ENCODE measurements around the gene WDR1.

Gene WDR1

DNA sequence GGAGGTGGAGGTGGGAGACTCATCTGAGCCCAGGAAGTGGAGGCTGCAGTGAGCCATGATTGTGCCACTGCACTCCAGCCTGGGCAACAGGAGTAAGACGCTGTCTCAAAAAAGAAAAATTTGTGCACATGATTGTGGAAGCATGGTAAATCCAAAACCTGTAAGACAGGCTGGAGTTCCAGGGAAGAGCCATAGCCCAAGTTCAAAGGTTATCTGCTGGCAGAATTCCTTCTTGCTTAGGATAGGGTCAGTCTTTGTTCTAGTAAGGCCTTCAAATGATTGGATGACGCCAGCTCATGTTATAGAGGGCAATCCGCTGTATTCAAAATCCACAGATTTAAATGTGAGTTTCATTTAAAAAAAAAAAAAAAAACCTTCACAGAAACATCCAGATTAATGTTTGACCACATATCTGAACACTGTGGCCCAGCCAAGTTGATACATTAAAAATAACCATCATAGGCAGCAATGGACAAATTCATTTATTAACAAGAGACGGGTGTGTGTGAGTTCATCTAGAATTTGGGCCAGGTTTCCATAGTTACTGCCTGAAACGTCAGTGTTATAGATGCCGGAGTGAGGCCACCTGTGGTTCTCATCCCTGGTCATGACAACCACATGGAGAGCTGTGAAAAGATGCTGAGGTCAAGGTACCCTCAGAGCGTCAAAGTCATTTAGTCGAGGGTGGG lies 60.1 kb downstream of the WDR1 start:
- DNase-seq (ENCODE audit: low read depth): no peak
- TF ChIP-seq CTCF (IDR thresholded peaks at IDR 0.05; ENCODE audit: control insufficient read depth, insufficient read depth, low read depth, low read length, missing control alignments): no peak

GRCh38 chr4:10055871-10056270 lies 60.7 kb downstream of the WDR1 start:
- no peak for TF ChIP-seq CTCF (IDR thresholded peaks at IDR 0.05; ENCODE audit: control insufficient read depth, insufficient read depth, low read depth, low read length, missing control alignments)
- DNase-seq (ENCODE audit: low read depth): no peak
- H3K4me3 ChIP-seq (ENCODE audit: control insufficient read depth, low read depth, low read length): no peak overlapping the region

More for the DNA sequence above, 60.1 kb downstream of the WDR1 start:
- no peak overlapping the region for H3K4me3 ChIP-seq (ENCODE audit: control insufficient read depth, low read depth, low read length)

GRCh38 chr4:10054571-10055041 lies 62.0 kb downstream of the WDR1 start:
- no peak overlapping the region for H3K4me3 ChIP-seq (ENCODE audit: control insufficient read depth, low read depth, low read length)
- no peak for DNase-seq (ENCODE audit: low read depth)
- TF ChIP-seq CTCF (IDR thresholded peaks at IDR 0.05; ENCODE audit: control insufficient read depth, insufficient read depth, low read depth, low read length, missing control alignments): no peak

DNA sequence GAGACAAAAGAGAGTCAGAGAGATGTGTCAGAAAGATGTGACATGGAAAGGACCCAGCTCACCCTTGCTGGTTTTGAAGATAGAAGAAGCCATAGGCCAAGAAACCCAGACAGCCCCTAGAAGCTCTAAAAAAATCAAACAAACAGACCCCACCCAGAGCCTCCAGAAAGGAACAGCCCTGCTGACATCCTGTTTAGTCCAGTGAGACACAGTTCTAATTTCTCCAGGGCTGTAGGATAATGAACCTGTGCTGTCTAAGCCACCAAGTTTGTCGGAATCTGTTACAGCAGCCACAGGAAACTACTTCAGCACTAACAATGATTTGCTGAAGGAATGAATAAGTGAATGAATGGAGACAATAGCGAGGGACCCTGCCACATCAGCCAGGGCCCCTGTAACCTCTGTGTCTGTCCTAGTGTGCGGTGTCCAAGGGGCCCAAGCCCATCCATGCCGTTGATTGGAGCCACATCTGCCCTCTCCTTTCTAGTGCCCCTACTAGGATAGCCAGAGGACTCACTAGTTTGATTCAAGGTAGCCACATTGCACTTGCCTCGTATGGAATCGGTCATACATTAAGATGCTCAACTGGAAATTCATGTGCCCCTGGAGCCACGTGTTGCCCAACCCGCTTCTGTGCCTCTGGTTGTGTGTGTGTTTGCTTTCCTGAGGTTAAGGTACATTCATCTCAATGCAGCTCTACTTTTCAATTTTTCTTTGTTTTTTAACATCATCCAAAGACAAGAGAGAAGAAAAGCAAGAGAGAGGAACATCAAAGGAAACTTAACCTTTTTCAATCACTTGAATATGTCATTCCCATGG lies 62.8 kb downstream of the WDR1 start:
- DNase-seq (ENCODE audit: low read depth): no peak
- TF ChIP-seq CTCF (IDR thresholded peaks at IDR 0.05; ENCODE audit: control insufficient read depth, insufficient read depth, low read depth, low read length, missing control alignments): no peak
- H3K4me3 ChIP-seq (ENCODE audit: control insufficient read depth, low read depth, low read length): no peak overlapping the region

- TF ChIP-seq CTCF (IDR thresholded peaks at IDR 0.05; ENCODE audit: control insufficient read depth, insufficient read depth, low read depth, low read length, missing control alignments): no peak
- H3K4me3 ChIP-seq (ENCODE audit: control insufficient read depth, low read depth, low read length): no peak overlapping the region
- DNase-seq (ENCODE audit: low read depth): no peak
Observed at GRCh38 chr4:10051517-10052135, 65.0 kb downstream of the WDR1 start.

GRCh38 chr4:10050721-10051120 lies 65.9 kb downstream of the WDR1 start:
- DNase-seq (ENCODE audit: low read depth): no peak
- no peak overlapping the region for H3K4me3 ChIP-seq (ENCODE audit: control insufficient read depth, low read depth, low read length)
- TF ChIP-seq CTCF (IDR thresholded peaks at IDR 0.05; ENCODE audit: control insufficient read depth, insufficient read depth, low read depth, low read length, missing control alignments): no peak

Data from AG09309 (cell line).